Transverse colon (tissue), 4 donors: ENCODE results near the gene UQCRFS1.

Experiments used
- CTCF ChIP-seq, 5 experiments: fragments of 200-600 bp in 3 of 5; fragments of 450-650 bp in 2 of 5; sonication (generic) in 3 of 5; IDR thresholded peaks; 1 replicate in 2 of 5; 2 replicates in 3 of 5; pipeline ENCODE4 v1.5.1; 2016 to 2017; ENCODE audit warnings: antibody characterized with exemption in 5 of 5, inconsistent platforms in 3 of 5, mild to moderate bottlenecking in 2 of 5, moderate library complexity in 1 of 5
- EP300 ChIP-seq: sonication (generic); formaldehyde crosslinking; IDR thresholded peaks from one replicate; pipeline ENCODE4 v1.6.1; 2017; ENCODE audit warnings: antibody characterized with exemption, low read depth
- POLR2A ChIP-seq: fragments of 450-650 bp; IDR thresholded peaks from one replicate; pipeline ENCODE4 v1.6.1; 2016; ENCODE audit warnings: antibody characterized with exemption, mild to moderate bottlenecking, moderate library complexity
- POLR2AphosphoS5 ChIP-seq, 3 donors: sonication (generic); formaldehyde crosslinking; IDR thresholded peaks; one replicate each; pipeline ENCODE4 v1.6.1; 2016; ENCODE audit warnings: antibody characterized with exemption in 3 of 3

GRCh38 chr19:29216021-29216420, 3.1 kb upstream of the UQCRFS1 start:
- TF ChIP-seq CTCF (IDR thresholded peaks at IDR 0.05) (no peak), POLR2A (no peak), POLR2AphosphoS5 (IDR thresholded peaks at IDR 0.05) (no peak), EP300 (no peak)
